ENCODE results near the gene DCTN1. TPM values are rescaled to one million over a fixed set of nuclear protein-coding genes. Genes with fewer than 3 reads are reported as not detected.

DCTN1 gene
- total RNA-seq, 2 experiments from 2014 or later, result 67.3 to 81.4 TPM

DNA sequence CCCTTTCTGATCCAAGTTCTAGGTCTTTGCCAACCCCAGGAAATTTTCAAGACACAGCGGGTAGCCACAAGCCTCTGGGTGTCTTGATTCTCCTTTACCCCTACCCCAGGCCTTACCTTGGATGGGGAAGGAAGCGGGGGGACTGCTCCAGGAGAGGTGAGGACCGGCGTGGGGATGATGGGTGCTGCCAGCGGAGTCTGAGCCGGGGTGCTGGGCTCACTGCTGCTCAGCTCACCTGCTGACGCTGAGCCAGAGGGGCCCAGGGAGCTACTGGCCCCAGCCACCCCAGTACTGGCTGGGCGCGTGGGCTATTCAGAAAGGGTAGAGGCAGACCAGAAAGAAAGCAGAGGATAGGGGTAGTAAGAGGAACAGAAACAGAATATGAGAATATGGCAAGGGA is 8.7 kb downstream of the DCTN1 start:
- H3K9me3 Mint-ChIP-seq, result no peaks in the 10 kb centered on the region
- ChIA-PET POLR2A (no interaction called here), CTCF (interaction anchor here (1.3 to 3.6 kb wide), 2 partner anchors 19 to 36 kb away, joined by 3 to 16 read pairs; no protein-coding TSS in a partner anchor)
- H3K4me1 Mint-ChIP-seq (ENCODE audit: low read depth), result no peaks in the 10 kb centered on the region
- TF ChIP-seq, protein P1, sequence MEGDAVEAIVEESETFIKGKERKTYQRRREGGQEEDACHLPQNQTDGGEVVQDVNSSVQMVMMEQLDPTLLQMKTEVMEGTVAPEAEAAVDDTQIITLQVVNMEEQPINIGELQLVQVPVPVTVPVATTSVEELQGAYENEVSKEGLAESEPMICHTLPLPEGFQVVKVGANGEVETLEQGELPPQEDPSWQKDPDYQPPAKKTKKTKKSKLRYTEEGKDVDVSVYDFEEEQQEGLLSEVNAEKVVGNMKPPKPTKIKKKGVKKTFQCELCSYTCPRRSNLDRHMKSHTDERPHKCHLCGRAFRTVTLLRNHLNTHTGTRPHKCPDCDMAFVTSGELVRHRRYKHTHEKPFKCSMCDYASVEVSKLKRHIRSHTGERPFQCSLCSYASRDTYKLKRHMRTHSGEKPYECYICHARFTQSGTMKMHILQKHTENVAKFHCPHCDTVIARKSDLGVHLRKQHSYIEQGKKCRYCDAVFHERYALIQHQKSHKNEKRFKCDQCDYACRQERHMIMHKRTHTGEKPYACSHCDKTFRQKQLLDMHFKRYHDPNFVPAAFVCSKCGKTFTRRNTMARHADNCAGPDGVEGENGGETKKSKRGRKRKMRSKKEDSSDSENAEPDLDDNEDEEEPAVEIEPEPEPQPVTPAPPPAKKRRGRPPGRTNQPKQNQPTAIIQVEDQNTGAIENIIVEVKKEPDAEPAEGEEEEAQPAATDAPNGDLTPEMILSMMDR (IDR thresholded peaks at IDR 0.05), result no peak
- no peak overlapping the region for H3K4me3 Mint-ChIP-seq
- peaks cover 28% of the 10 kb centered on the region for H3K36me3 Mint-ChIP-seq (ENCODE audit: low read depth)
- ATAC-seq (no peak), DNase-seq (no peak)
- H3K27ac Mint-ChIP-seq, result no peak overlapping the region
- no peaks in the 10 kb centered on the region for H3K27me3 Mint-ChIP-seq
- intact Hi-C loops (cut with micrococcal nuclease), result no loop called here

DNA sequence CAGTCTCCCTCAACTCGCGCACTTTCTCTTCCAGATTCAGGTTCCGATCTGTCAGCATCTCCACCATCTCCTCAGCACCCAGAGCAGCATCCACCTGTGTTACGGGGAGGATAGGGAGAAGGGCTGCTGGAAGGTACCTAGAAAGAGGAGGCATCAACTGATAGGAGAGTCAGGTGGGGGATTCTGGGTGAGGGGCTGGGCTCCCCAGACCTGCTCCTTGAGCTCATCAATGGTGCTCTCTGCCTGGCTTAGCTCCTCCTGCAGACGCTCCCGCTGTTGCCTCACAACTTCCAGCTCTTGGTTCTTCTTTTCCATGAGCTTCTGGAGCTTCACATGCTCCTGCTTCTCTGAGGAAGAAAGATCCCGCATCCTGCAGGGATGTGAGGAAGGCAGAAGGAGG is 10.1 kb downstream of the DCTN1 start:
- H3K9me3 Mint-ChIP-seq, result no peaks in the 10 kb centered on the region
- H3K4me1 Mint-ChIP-seq (ENCODE audit: low read depth), result no peaks in the 10 kb centered on the region
- ChIA-PET POLR2A (no interaction called here), CTCF (interaction anchor here (1.7 to 3.6 kb wide), 2 partner anchors 35 to 120 kb away, joined by 4 to 16 read pairs; no protein-coding TSS in a partner anchor)
- peaks cover 35% of the 10 kb centered on the region for H3K36me3 Mint-ChIP-seq (ENCODE audit: low read depth)
- DNase-seq (no peak), ATAC-seq (no peak)
- H3K27me3 Mint-ChIP-seq, result no peaks in the 10 kb centered on the region
- intact Hi-C loops (cut with micrococcal nuclease), result no loop called here
- TF ChIP-seq, protein P1 (IDR thresholded peaks at IDR 0.05), result no peak
- no peak overlapping the region for H3K4me3 Mint-ChIP-seq
- H3K27ac Mint-ChIP-seq, result no peak overlapping the region

DNA sequence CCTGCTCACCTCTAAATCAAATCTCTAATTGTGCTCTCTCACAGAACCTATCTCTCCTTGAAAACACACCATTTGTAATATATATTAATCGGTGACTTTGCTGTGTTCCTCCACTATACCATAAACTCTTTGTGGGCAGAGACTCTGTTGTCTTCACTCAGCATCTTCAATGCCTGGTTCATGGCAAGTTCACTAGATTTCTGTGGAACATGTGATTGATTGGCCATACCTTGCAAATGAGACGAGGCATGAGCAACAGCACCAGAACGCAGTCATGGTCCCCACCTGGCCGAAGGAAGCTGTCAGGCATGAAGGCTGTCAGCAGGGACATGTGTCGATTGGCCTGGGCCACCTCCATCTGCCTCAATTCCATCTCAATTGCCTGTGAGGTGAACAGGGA is 11.6 kb downstream of the DCTN1 start:
- Mint-ChIP-seq H3K4me3 (no peak overlapping the region), H3K9me3 (no peaks in the 10 kb centered on the region), H3K4me1 (ENCODE audit: low read depth) (no peaks in the 10 kb centered on the region), H3K27me3 (no peaks in the 10 kb centered on the region), H3K27ac (no peak overlapping the region), H3K36me3 (ENCODE audit: low read depth) (peaks cover 35% of the 10 kb centered on the region)
- ChIA-PET POLR2A (no interaction called here), CTCF (interaction anchor here (0.7 to 3.6 kb wide), 5 partner anchors 10 to 119 kb away, joined by 3 to 16 read pairs (median 4); no protein-coding TSS in a partner anchor)
- DNase-seq (no peak), ATAC-seq (no peak)
- intact Hi-C loops (cut with micrococcal nuclease), result no loop called here
- TF ChIP-seq, protein P1 (IDR thresholded peaks at IDR 0.05), result no peak

DNA sequence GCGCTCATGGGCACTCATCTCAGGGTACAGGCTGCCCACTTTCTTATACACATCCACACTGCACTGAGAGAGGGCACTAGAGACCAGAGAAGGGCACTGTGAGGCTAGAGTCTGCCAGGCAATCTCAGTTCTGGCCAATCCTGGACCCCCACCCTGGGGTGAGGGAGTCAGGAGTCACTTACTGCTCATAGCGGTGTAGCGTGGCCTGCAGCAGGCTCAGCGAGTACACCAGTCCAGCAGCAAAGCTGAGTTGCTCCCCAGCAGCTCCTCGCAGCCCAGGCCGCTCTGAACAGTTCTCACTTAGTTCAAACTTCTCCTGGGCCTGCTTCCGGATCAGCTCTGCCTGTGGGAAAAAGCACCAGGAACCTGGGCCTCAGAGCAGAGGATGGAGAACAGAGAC is 12.3 kb downstream of the DCTN1 start:
- intact Hi-C loops (cut with micrococcal nuclease), result no loop called here
- ChIA-PET CTCF (interaction anchor here (0.7 to 3.5 kb wide), 5 partner anchors 10 to 118 kb away, joined by 3 to 14 read pairs (median 3); no protein-coding TSS in a partner anchor), POLR2A (interaction anchor here (1.2 kb wide), 1 partner anchor 21 kb away, joined by 3 read pairs; no protein-coding TSS in a partner anchor)
- DNase-seq (no peak), ATAC-seq (no peak)
- peaks cover 35% of the 10 kb centered on the region for H3K36me3 Mint-ChIP-seq (ENCODE audit: low read depth)
- H3K27ac Mint-ChIP-seq, result no peak overlapping the region
- H3K27me3 Mint-ChIP-seq, result no peaks in the 10 kb centered on the region
- no peaks in the 10 kb centered on the region for H3K4me1 Mint-ChIP-seq (ENCODE audit: low read depth)
- TF ChIP-seq, protein P1 (IDR thresholded peaks at IDR 0.05), result no peak
- H3K4me3 Mint-ChIP-seq, result no peak overlapping the region
- no peaks in the 10 kb centered on the region for H3K9me3 Mint-ChIP-seq

DNA sequence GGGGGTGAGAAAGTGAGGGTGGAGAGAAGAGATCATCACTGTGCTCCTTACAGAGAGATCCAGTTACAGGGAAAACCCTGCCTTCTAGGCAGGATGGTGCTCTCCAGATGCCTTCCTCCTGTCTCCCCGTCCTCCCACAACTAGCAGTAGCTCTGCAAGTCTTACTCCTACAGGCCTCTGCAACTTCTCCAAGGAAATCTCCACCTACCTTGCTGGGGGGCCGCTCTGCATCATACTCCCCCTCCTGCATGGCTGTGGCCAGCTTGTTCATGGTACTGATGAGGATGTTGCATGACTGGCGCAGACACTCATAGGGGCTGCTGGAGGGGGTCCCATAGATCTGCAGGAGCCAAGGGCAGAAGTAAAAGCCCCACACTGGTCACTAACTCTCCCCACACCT is 14.1 kb downstream of the DCTN1 start:
- Mint-ChIP-seq H3K4me1 (ENCODE audit: low read depth) (no peaks in the 10 kb centered on the region), H3K9me3 (no peaks in the 10 kb centered on the region), H3K4me3 (no peak overlapping the region), H3K27me3 (no peaks in the 10 kb centered on the region), H3K36me3 (ENCODE audit: low read depth) (peaks cover 44% of the 10 kb centered on the region), H3K27ac (no peak overlapping the region)
- TF ChIP-seq, protein P1 (IDR thresholded peaks at IDR 0.05), result no peak
- no peak for DNase-seq
- ATAC-seq, result no peak
- POLR2A ChIA-PET, result no interaction called here
- CTCF ChIA-PET, result interaction anchor here (3.5 kb wide), 1 partner anchor 31 kb away, joined by 14 read pairs; no protein-coding TSS in a partner anchor
- intact Hi-C loops (cut with micrococcal nuclease), result no loop called here

All from activated CD8-positive, alpha-beta T cell treated with anti-CD3 and anti-CD28 coated beads for 36 hours (primary cell).